ENCODE measurements around the gene MOB3A.
A peak's percentile ranks its signal among the peaks of the same experiment; 100 is the strongest.
"Not testable (repeated sequence)": the region's sequence is repeated elsewhere in the genome, so short reads cannot be mapped to it uniquely, and the experiment has no call there.

Gene MOB3A

DNA sequence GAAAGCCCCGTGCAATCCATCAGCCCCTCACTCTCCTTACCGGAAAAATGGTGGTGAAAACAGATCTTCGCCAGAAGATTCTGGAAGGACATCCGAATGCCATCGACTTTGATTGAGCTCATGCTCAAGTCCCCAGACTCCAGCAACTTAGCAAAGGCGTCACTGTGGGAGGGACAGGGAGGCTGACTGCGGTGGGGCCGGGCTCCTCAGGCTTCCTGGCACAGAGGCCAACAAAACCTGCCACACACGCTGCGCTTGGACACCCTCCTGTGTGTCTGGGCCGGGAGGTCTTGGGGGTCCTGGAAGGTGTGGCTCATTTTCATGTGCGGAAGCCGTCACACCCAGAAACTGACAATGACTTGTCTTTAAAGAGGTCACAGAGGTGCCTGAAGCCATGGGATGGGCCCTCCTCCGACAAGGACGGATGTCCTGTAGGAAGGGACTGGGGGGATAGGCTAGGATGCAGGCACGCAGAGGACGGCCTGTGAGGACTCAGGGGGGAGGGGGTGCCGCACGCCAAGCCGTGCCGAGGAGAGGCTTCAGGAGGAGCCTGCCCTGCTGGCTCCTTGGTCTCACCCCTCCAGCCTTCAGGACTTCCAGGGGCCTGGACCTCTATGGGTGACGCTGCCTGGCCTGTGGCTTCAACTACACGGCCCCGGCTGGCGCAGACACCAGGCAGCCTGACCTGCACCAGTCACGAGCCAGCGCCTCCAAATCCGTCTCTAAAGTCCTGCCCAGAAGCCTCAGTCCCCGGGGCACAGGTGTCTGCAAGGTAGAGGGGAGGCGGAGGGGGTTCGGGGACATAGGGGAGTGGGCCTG lies 13.1 kb upstream of the MOB3A start:
- no peak for DNase-seq (ENCODE audit: insufficient read length, low spot score)
- no peak for FAIRE-seq

DNA sequence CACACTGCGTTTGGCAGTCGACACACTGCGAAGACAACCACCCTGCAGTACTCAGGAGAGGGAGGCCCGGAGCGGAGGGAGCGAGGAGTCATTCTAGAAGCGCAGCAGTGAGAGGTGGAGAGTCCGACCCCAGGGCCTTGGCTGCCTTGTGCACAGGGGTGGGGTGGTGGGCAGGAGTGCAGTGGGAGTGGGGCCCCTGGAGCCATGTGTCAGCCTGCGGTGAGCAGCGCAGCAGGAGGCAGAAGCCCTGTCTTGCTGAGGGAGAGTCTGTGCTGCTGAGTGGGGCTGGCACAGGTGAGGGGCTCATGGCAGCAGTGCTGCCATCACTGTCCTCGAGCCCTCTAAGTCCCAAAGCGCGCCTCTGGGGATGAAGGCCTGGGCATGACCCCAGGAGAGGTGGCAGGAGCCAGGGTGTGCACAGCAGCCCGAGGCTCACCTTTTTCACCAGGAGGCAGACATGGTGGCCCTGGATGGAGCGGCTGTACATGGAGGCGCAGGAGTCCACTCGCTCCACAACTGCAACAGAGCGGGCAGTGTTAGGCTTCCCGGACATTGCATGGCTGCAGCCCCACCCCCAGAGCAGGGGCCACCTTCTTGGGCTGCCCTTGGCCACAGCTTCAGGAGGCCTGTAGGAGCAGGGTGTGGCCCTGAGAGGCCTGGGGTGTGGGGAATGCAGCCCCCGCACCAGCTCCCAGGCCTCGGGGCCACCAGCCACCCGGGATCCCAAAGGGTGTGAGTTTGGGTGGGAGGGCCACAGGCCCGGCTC lies 12.3 kb upstream of the MOB3A start:
- FAIRE-seq (no peak), DNase-seq (ENCODE audit: insufficient read length, low spot score) (no peak)

DNA sequence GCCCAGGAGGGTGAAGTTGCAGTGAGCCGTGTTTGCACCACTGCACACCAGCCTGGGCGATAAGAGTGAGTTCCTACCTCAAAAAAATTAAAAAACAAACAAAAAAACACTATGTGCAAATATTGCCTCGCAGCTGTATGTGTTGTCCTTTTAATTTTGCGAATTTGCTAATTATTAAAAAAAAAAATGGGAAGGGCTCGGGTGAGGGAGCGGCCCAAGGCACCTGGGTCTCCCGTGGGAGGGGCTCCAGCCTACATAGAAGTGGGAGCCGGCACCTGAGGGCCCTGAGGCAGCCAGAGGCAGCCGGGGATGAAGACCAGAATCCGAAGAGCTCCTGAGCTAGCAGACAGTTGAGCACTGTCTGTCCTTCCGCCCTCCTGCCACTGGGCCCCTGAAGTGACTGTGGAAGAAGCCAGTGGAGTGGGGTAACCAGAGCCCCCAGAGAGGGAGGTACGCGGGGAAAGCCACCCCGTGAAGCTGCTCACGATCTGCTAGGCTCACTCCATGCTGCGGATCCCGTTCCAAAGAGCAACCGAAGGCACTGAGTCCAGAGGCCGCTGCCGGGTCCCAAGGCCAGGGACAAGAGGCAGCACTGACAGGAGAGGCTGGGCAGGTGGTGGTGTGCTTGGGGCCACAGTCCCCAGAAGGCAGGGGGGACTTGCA lies 7.0 kb upstream of the MOB3A start:
- DNase-seq (ENCODE audit: insufficient read length, low spot score) (no peak), FAIRE-seq (no peak)

DNA sequence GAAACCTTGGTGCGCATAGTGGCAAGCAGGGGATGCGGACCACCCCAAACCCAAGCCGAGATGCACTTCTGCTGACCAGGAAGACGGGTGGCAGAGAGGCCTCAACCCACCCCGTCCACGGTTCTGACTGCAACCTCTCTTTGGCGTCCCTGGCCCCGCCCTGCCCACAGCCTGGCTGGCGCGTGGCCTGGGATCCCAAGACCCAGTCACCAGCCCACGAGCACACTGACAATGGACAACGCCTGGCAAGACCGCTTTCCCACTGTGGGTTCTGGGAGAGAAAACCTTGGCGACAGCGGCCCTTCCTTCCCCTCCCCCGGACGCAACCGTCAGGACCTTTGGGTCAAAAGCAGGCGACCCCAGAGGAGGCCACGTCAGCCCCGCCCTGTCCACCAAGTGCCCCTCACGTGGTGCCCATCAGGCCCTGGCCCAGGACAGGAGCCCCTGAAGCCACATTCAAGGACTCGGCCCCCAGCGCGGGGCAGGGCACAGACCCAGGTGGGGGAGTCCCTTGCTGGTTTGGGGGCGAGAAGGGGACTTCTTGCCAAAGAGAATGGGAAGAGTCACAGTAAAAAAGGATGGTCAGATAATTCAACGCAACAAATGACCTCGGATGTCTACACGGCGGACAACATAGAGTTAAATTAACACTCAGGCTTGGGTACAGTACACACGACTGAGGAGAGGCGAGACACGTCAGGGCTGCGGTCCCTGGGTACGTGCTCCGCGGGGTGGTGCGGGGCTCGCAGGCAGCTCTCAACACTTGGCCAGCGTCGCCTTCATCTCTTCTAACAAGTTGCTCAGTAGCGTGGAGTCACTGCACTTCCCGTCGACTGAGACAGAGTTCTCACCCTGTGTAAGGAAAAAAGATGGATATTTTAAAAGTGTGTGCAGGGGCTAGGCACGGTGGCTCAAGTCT lies 5.5 kb upstream of the MOB3A start:
- DNase-seq (ENCODE audit: insufficient read length, low spot score) (no peak), FAIRE-seq (no peak)

DNA sequence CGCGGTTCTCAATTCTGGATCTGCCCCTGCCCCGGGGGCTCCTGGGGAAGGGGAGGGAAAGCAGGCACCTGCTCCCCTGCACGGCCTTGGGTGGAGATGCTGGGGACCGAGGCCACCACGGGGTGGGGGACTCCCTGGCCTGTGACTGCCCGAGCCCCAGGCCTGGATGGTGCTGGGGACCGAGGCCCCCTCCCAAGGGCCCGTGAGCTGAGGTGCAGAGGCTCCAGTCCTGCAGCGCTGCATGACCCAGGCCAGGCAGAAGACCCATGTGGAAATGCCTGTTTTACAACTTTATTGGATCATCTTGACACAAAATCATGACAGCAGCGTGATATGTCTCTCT lies 4.6 kb upstream of the MOB3A start:
- DNase-seq (ENCODE audit: insufficient read length, low spot score) = no peak
- no peak for FAIRE-seq

DNA sequence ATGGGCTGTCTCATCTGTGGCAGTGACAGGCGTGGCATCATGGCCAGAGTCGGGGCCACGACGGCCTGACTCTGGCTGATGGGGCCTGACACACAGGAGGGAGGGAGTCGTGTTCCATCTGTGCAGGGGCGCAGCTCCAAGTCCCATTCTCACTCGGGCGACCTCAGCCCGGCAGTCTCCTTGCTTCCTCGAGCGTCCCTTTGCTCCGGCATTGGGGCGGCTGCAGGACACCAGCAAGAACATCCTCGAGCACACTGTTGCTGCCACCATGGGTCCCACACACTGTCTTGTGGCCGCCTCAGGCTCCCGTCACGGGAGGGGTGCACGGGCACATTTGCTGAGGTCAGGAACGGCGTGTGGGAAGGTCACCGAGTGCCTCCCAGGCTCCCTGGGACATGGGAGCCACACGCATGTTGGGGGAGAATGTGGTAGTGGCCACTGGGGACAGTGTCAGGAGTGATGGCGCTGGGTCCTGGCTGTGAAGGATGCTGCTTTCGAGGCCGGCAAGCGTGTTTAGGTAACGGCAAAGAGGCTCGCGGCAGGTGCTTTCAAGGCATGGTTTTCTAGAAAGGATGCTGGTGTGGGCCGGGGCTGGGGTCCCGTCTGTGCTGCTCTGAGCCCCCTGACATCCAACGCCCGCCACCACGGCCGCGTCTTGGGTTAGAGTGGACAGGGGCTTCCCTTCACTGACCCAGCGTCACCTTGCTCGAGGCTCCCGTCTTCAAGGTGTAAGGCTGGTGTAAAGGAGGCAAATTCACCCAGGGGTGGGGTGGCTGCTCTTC lies 4.0 kb upstream of the MOB3A start:
- no peak for FAIRE-seq

DNA sequence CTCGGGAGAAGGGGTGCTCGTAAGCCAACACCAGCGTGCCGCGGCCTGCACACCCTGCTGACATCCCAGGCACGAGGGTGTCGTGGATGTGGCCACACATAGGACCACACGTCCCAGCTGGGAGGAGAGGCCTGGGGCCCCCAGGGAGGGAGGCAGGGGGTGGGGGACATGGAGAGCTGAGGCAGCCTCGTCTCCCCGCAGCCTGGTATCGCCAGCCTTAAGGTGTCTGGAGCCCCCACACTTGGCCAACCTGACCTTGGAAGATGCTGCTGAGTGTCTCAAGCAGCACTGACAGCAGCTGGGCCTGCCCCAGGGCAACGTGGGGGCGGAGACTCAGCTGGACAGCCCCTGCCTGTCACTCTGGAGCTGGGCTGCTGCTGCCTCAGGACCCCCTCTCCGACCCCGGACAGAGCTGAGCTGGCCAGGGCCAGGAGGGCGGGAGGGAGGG lies 3.0 kb upstream of the MOB3A start:
- FAIRE-seq = no peak
- DNase-seq (ENCODE audit: insufficient read length, low spot score) = no peak

More for the DNA sequence above, 4.0 kb upstream of the MOB3A start:
- DNase-seq (ENCODE audit: insufficient read length, low spot score) = no peak

DNA sequence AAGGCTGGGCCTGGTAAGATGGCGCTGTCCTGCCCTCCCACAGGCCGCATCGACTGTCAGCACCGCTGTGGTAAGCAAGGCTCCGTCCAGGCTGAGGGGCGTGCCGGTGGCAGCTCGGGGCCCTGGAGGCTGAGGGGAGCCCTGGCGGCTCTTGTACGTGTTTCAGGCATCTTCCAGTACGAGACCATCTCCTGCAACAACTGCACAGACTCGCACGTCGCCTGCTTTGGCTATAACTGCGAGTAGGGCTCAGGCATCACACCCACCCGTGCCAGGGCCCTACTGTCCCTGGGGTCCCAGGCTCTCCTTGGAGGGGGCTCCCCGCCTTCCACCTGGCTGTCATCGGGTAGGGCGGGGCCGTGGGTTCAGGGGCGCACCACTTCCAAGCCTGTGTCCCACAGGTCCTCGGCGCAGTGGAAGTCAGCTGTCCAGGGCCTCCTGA lies 1.8 kb upstream of the MOB3A start:
- DNase-seq (ENCODE audit: insufficient read length, low spot score) (no peak), FAIRE-seq (no peak)

DNA sequence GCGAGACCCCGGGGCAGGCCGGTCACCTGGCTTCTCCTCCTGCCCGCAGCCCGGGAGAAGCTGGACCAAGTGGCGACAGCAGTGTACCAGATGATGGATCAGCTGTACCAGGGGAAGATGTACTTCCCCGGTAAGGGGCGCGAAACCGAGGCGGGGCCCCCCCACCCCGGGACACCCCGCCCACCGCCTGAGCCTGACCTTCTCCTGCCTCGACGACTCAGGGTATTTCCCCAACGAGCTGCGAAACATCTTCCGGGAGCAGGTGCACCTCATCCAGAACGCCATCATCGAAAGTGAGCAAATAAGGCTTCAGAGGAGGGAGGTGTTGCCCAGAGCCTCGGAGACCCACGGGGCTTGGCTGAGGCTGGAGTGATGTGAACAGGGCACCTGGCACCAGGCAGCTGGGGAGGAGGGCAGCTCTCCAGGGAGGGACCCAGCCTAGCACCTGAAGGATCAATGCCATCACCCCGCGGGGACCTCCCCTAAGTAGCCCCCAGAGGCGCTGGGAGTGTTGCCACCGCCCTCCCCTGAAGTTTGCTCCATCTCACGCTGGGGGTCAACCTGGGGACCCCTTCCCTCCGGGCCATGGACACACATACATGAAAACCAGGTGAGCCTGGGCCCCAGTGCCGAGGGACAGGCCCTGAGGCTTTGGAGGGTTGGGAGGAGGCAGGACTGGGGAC lies 1.2 kb upstream of the MOB3A start:
- DNase-seq (ENCODE audit: insufficient read length, low spot score) = peak; percentile 70
- peak; percentile 11 for FAIRE-seq

DNA sequence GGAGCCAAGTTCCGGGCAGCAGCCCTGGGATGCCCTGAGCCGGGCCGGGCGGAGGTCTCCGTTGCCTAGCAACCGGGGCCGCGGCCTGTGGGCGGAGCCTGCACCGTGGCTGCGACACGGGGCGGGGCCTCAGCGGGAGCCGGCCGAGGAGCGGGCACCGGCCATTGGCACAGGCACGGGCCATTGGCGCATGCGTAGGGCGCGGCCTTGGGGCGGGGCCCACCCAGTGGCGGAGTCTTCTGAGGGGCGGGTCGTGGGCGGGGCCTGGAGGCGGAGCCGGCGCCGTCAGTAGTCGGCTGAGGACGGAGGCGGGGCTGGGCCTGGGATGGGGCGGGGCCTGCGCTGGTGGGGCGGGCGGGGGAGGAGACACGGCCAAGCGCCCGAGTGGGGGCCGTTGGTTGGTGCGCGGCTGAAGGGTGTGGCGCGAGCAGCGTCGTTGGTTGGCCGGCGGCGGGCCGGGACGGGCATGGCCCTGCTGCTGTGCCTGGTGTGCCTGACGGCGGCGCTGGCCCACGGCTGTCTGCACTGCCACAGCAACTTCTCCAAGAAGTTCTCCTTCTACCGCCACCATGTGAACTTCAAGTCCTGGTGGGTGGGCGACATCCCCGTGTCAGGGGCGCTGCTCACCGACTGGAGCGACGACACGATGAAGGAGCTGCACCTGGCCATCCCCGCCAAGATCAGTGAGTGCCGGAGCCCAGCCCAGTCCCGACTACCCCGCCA lies 515 bp upstream of the MOB3A start, which contains the start of gene IZUMO4:
Gene IZUMO4 (plus strand): TSS at position 436 of the 723 bp plus-strand sequence. CDS start 31 bp downstream, at position 467.
- FAIRE-seq (peak; percentile 98), DNase-seq (ENCODE audit: insufficient read length, low spot score) (peak; percentile 97)

DNA sequence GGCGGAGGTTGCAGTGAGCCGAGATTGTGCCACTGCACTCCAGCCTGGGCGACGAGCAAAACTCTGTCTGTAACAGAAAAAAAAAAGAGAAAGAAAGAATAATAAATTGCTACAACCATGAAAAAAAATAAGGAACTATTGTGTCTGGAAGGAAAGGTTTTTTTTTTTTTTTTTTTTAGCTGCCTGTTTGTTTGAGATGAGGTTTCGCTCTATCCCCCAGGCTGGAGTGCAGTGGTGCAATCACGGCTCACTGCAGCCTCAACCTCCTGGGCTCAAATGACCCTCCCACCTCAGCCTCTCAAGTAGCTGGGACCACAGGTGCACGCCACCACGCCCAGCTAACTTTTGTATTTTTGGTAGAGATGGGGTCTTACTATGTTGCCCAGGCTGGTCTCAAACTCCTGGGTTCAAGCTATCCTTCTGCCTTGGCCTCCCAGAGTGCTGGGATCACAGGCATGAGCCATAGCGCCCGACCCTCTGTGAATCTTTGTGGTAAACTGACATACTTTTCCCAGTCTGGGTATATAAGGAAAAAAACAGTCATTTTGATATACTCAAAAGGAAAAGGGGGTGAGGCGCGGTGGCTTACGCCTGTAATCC lies 4.1 kb downstream of the MOB3A start:
- FAIRE-seq; DNase-seq (ENCODE audit: insufficient read length, low spot score): not testable (repeated sequence)

DNA sequence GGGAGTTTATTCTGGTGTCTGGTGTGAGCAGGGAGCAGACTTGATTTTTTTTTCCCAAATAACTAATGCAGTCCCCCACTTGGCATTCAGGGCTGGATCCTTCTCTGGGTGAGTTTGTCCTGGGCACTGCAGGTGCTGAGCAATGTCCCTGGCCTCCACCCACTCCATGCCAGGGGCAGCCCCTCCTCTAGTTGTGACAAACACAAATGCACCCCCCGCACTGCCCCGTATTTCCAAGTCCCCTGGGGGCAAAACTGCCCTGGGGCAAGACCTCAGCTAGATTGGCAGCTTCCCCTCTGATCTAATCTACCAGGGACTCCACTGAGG lies 6.4 kb downstream of the MOB3A start:
- DNase-seq (ENCODE audit: insufficient read length, low spot score) (no peak), FAIRE-seq (no peak)

DNA sequence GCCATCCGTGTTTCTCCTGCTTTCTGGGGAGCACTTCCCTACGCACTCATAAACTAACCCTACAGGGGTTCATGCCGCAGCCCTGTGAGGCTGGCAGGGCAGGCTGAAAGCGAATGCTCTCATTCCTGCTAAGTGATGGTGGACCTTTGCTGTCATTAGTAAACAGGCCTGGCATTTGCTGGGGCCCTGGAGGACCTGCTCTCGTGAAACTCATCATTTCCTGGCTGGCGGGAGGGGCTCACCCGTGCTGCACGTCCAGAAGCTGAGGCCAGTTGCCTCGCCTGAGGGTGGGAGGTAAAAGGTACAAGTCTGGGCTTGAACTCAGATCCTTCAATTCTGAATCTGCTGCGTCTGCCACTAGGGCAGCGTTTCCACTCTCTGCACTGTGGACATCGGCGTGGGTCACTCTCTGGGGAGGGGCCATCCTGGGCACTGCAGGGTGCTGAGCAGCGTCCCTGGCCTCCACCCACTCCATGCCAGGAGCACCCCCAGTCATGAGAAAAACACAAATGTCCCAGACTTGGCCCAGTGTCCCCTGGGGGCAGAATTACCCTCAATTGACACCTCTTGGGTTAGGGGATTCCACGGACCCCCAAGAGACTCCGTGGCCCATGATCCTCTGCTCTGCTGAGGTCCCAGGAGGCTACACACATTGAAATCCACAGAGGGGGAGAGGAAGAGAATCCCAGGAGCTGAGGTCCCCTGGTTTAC lies 7.0 kb downstream of the MOB3A start:
- peak; percentile 86 for FAIRE-seq
- no peak for DNase-seq (ENCODE audit: insufficient read length, low spot score)

DNA sequence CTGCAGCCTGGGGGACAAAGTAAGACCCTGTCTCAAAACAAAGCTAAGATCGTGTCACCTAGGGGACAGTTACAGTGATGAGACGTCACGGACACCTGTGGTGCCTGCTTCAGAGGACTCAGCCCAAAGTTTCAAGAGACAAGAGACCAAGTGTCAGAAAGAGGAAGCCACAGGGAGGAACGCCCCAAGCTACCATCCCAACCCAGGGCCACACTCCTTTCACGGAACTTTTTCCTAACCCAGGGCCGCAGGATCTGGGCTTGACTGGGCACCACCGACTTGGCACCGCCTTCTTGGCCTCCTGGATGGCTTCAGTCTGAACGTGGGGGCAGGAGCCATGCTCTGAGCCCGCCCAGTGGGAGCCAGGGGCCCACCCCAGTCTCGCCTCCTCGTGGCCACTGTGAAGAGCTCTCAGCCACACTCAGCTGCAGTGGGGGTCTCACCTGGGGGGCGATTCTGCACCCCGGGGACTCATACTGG lies 8.5 kb downstream of the MOB3A start:
- FAIRE-seq (peak; percentile 78), DNase-seq (ENCODE audit: insufficient read length, low spot score) (no peak)

DNA sequence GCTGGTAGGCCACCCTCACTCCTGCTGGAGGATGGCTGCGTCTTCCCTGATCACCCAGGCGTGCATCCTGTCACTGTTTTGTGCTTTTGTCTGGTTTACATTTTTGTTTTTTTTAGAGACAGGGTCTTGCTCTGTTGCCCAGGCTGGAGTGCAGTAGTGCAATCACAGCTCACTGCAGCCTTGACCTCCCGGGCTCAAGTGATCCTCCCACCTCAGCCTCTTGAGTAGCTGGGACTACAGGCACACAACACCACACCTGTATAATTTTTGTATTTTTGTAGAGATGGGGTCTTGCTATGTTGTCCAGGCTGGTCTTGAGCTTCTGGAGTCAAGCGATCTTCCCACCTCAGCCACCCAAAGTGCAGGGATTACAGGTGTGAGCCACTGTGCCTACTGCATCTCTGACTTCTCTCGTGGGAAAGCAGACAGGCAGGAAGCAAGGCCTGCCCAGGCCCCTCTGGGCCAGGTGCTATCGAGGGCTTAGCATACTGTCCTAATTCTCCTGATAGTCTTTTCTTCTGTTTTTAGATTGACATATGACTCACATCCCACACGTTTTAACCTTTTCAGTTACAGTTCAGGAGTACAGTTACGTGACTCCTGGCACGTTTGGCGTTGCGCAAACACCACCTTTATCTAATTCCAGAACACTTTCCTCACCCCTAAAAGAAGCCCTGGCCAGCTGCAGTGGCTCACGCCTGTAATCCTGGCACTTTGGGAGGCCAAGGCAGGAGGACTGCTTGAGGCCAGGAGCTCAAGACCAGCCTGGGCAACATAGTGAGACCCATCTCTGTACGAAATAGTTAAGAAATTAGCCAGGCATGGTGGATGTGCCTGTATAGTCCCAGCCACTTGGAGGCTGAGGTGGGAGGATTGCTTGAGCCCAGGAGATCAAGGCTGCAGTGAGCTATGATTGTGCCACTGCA lies 9.2 kb downstream of the MOB3A start:
- peak; percentile 90 for FAIRE-seq
- not testable (repeated sequence) for DNase-seq (ENCODE audit: insufficient read length, low spot score)
